Muscle of leg (tissue), 11 donors: ENCODE measurements around the gene ATAD1. TPM values are rescaled to one million over a fixed set of nuclear protein-coding genes. Genes with fewer than 3 reads are reported as not detected.
"Not testable (repeated sequence)": the region's sequence is repeated elsewhere in the genome, so short reads cannot be mapped to it uniquely, and the experiment has no call there.

Experiments
- DNase-seq: peaks from one replicate; pipeline ENCODE4 v3.0.0; 2013
- H3K27ac ChIP-seq: one replicate; pipeline ENCODE4 v1.5.1; 2013; ENCODE audit warnings: mild to moderate bottlenecking, low read length, control low read depth
- H3K27me3 ChIP-seq: one replicate; pipeline ENCODE4 v1.6.1; 2013; ENCODE audit warnings: low read length; ENCODE audit not compliant: control insufficient read depth, insufficient read depth
- H3K36me3 ChIP-seq: one replicate; pipeline ENCODE4 v1.6.1; 2013; ENCODE audit warnings: low read length; ENCODE audit not compliant: control insufficient read depth, insufficient read depth
- H3K4me1 ChIP-seq: one replicate; pipeline ENCODE4 v1.6.1; 2013; ENCODE audit warnings: low read length; ENCODE audit not compliant: control insufficient read depth, insufficient read depth
- H3K4me3 ChIP-seq: one replicate; pipeline ENCODE4 v1.5.1; 2013; ENCODE audit warnings: low read length, control low read depth
- H3K9me3 ChIP-seq: replicated peaks from 2 replicates; pipeline ENCODE4 v1.6.1; 2013; ENCODE audit warnings: low read depth, low read length; ENCODE audit not compliant: control insufficient read depth
- WGBS: methylation state at CpG from one replicate; pipeline ENCODE4 v1.1.5; 2013; ENCODE audit warnings: missing lambda C conversion rate; ENCODE audit not compliant: insufficient coverage; 5-methylcytosine and 5-hydroxymethylcytosine counted together
- polyA plus RNA-seq, 8 donors: library from polyadenylated mRNA; unstranded; fragments of 120-200 nt; gene quantifications; one replicate each; pipeline versions ENCODE4 v1.2.1 to v1.2.3, GENCODE V29; 2013; ENCODE audit warnings: inconsistent platforms in 1 of 8, low replicate concordance in 1 of 8; ENCODE audit not compliant: insufficient read length in 8 of 8, insufficient read depth in 1 of 8
- total RNA-seq: library from RNA; stranded (reverse); fragments of 120-200 nt; gene quantifications from one replicate; pipeline ENCODE4 v1.2.4, GENCODE V29; 2013

ATAD1 gene
- total and polyA plus RNA-seq, 9 donors, result 23.1 to 28.1 (median 26.6) TPM

GRCh38 chr10:87761153-87761552 is 56.9 kb downstream of the ATAD1 start:
- no peaks in the 10 kb centered on the region for H3K9me3 ChIP-seq
- WGBS, result 100% methylated on average over 1 of the region's 4 CpGs
- no peak for DNase-seq
- no peaks in the 10 kb centered on the region for H3K27me3 ChIP-seq
- H3K4me3 ChIP-seq, result no peak overlapping the region
- H3K4me1 ChIP-seq, result no peaks in the 10 kb centered on the region
- no peak overlapping the region for H3K27ac ChIP-seq
- H3K36me3 ChIP-seq, result peaks cover 4% of the 10 kb centered on the region

GRCh38 chr10:87760195-87760905 is 57.7 kb downstream of the ATAD1 start:
- no peaks in the 10 kb centered on the region for H3K27me3 ChIP-seq
- peaks cover 6% of the 10 kb centered on the region for H3K36me3 ChIP-seq
- DNase-seq, result no peak
- no peaks in the 10 kb centered on the region for H3K4me1 ChIP-seq
- H3K27ac ChIP-seq, result no peak overlapping the region
- WGBS, result 80% methylated on average over 1 of the region's 6 CpGs
- no peak overlapping the region for H3K4me3 ChIP-seq
- no peaks in the 10 kb centered on the region for H3K9me3 ChIP-seq

DNA sequence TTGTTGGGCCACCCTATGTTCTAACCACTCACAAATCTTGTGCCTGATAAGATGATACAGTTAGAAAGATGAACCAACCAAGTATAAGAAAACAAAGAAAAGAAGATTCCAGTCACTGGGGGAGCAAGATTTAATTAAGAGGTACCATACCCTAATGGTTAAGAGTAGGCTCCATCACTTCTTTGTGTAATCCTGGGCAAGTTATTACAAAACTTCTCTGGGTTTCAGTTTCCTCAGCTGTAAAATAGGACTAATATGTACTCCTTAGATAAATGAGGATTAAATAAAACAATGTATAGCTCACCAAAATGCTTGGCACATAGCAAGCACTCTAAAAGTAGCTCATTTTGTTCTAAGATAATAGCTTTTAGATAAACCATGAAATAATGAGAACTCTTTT is 58.5 kb downstream of the ATAD1 start:
- H3K27me3 ChIP-seq, result no peaks in the 10 kb centered on the region
- H3K27ac ChIP-seq, result no peak overlapping the region
- no peak for DNase-seq
- no peak overlapping the region for H3K4me3 ChIP-seq
- H3K36me3 ChIP-seq, result peaks cover 7% of the 10 kb centered on the region
- no peaks in the 10 kb centered on the region for H3K4me1 ChIP-seq
- no peaks in the 10 kb centered on the region for H3K9me3 ChIP-seq

DNA sequence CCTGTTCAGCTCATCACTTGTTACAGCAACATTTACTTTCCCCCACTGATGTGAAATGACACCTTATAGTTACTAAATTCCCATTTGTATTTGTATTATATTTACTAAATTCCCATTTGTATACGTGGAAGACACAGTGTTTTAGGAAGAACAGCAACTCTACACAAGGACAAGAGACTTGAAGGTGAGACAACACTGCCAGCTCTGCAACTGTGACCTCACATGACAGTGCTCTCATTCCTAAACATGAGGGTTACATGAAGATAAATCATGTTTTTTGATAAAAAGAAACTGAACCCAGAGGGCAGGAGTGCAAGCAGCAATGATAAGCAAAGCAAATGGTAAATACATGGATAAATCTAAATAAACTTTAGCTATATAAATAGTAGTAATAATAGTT is 60.3 kb downstream of the ATAD1 start:
- Histone ChIP-seq H3K4me1 (no peaks in the 10 kb centered on the region), H3K4me3 (no peak overlapping the region), H3K27ac (no peak overlapping the region), H3K9me3 (no peaks in the 10 kb centered on the region), H3K36me3 (peaks cover 11% of the 10 kb centered on the region), H3K27me3 (no peaks in the 10 kb centered on the region)
- no peak for DNase-seq
- WGBS, result no CpG with 5 or more reads among the region's 1 CpG

DNA sequence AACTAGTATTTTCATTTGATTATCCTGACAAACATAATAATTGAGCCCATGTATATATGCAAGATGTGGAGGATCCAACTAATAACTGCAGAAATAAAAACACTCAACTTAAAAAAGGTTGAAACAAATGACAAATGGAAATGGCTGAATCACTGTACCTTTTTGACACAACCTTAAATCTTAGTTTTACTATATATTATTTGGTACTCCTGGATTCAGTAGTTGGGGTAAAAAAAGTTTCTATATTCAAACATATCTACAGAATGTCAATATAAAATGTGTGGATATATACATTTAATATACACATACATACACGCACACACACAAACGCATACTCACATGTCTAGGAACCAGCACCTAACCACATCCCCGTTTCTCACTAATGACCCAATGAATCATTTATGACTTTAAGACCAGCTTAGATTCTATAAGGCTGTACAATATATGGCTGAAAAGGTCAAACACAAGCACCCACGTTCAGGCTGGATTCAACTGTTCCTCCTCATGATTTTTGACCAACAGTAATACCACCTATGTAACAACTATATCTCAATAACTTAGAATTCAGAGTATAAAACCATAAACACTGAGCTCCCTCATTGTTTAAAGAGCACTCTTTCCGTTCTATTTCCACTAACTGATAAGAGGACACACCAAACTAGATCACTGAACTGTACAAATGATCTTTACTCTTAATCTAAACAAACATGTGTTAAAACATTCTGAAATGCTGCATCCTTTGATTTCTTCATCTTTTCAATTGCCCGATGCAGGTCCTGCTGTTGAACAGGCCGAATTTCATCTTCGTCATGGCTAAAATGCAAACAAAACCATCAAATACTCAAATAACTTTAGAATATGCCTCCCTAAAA is 63.8 kb downstream of the ATAD1 start:
- WGBS, result 83% methylated on average over 2 of the region's 8 CpGs
- Histone ChIP-seq H3K27ac (no peak overlapping the region), H3K9me3 (no peaks in the 10 kb centered on the region), H3K36me3 (peaks cover 11% of the 10 kb centered on the region), H3K4me3 (no peak overlapping the region), H3K27me3 (no peaks in the 10 kb centered on the region), H3K4me1 (no peaks in the 10 kb centered on the region)
- no peak for DNase-seq

- no peaks in the 10 kb centered on the region for H3K4me1 ChIP-seq
- no peaks in the 10 kb centered on the region for H3K27me3 ChIP-seq
- DNase-seq, result no peak
- H3K9me3 ChIP-seq, result no peaks in the 10 kb centered on the region
- peaks cover 11% of the 10 kb centered on the region for H3K36me3 ChIP-seq
- H3K4me3 ChIP-seq, result no peak overlapping the region
- no CpG with 5 or more reads among the region's 2 CpGs for WGBS
- no peak overlapping the region for H3K27ac ChIP-seq
Observed at GRCh38 chr10:87752566-87752965, 65.5 kb downstream of the ATAD1 start.

DNA sequence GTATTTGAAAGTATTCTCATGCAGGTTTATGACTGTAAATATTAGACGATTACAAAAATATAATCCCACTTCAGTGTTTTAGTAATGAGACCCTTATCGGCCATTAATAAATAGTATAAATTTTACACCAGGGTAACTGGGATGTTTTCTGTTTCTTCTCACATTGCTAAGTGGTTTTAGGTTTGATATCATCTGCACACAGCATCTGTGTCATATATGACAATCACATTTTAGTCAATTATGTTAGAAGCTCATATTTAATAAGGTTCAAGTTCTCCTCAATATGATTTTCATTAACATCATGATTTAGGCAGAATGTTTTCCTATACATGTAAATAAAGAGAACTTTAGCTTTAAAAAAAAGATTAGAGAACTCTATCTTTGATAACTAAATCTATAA is 66.8 kb downstream of the ATAD1 start:
- no peak for DNase-seq
- peaks cover 11% of the 10 kb centered on the region for H3K36me3 ChIP-seq

GRCh38 chr10:87750817-87751216 is 67.2 kb downstream of the ATAD1 start:
- Histone ChIP-seq H3K4me3 (no peak overlapping the region), H3K36me3 (peaks cover 8% of the 10 kb centered on the region), H3K4me1 (no peaks in the 10 kb centered on the region), H3K27me3 (no peaks in the 10 kb centered on the region), H3K27ac (no peak overlapping the region), H3K9me3 (no peaks in the 10 kb centered on the region)
- no peak for DNase-seq

More for the DNA sequence above, 66.8 kb downstream of the ATAD1 start:
- no peaks in the 10 kb centered on the region for H3K9me3 ChIP-seq
- H3K27ac ChIP-seq, result no peak overlapping the region
- WGBS, result no CpG with 5 or more reads among the region's 2 CpGs
- H3K27me3 ChIP-seq, result no peaks in the 10 kb centered on the region
- no peak overlapping the region for H3K4me3 ChIP-seq
- H3K4me1 ChIP-seq, result no peaks in the 10 kb centered on the region

- Histone ChIP-seq H3K4me1 (no peaks in the 10 kb centered on the region), H3K4me3 (no peak overlapping the region), H3K27me3 (no peaks in the 10 kb centered on the region), H3K27ac (no peak overlapping the region), H3K36me3 (peaks cover 5% of the 10 kb centered on the region), H3K9me3 (no peaks in the 10 kb centered on the region)
- WGBS, result 46% methylated on average over 2 of the region's 5 CpGs
- no peak for DNase-seq
Observed at GRCh38 chr10:87750001-87750671, 67.9 kb downstream of the ATAD1 start.

GRCh38 chr10:87748244-87748643 is 69.8 kb downstream of the ATAD1 start:
- H3K27ac ChIP-seq, H3K4me3 ChIP-seq, DNase-seq, H3K9me3 ChIP-seq, H3K27me3 ChIP-seq, H3K36me3 ChIP-seq, H3K4me1 ChIP-seq: not testable (repeated sequence)
- no CpG with 5 or more reads among the region's 4 CpGs for WGBS
